Measurements from ENCODE around the gene DGKZ.

Gene DGKZ

GRCh38 chr11:46345881-46346484 lies 1.3 kb upstream of the DGKZ start:
- TF ChIP-seq CTCF (conservative IDR thresholded peaks at IDR 0.05; ENCODE audit: low read length) = no peak
- no peak for DNase-seq (ENCODE audit: low read depth)
- H3K4me3 ChIP-seq (ENCODE audit: low read length) = no peak overlapping the region

GRCh38 chr11:46347637-46348311 lies 511 bp downstream of the DGKZ start:
- no peak for DNase-seq (ENCODE audit: low read depth)
- peak overlapping the region; percentile 83 for H3K4me3 ChIP-seq (ENCODE audit: low read length)
- no peak for TF ChIP-seq CTCF (conservative IDR thresholded peaks at IDR 0.05; ENCODE audit: low read length)

DNA sequence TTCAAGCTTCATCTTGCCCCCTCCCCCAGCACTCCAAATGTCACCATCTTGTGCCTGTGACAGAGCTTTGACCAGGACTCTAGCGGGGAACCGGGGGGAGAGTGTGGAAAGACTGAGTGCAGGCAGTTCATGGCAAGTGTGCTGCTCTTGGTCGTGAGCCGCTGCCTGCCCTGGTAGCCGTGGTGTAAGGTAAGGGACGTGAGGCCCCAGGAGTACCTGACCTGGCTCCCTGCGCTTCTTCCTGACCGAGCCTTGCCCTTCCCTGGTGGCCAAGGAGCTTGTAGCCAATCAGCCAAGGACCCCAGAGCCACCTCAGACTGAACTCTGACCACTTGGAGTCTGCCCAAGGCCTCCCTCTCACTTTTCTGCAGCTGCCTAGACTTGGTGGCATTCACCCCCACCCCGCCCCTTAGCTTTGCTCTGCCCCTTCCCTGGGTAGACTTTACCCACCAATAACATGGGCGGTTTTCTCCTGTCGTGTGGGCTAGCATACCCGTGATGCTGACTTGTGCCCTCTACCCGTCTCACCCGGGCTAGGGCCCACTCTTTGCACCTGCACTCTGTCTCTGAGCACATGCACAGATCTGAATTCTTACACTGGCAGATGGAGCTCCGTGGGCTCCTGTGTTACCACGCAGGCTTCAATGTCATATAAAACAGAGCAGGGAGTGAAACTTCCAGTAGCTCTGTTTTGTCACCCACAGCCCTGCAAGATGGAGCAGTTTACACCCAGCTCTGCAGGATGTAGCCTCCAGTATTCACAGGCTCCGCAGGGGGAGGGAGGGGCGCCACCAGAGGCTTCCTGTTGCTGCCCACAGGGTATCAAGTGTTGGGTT lies 1.5 kb downstream of the DGKZ start:
- H3K4me3 ChIP-seq (ENCODE audit: low read length) = peak overlapping the region; percentile 83
- TF ChIP-seq CTCF (conservative IDR thresholded peaks at IDR 0.05; ENCODE audit: low read length) = no peak
- no peak for DNase-seq (ENCODE audit: low read depth)

GRCh38 chr11:46350695-46351094 lies 3.4 kb downstream of the DGKZ start:
- H3K4me3 ChIP-seq (ENCODE audit: low read length) = no peak overlapping the region
- no peak for DNase-seq (ENCODE audit: low read depth)
- TF ChIP-seq CTCF (conservative IDR thresholded peaks at IDR 0.05; ENCODE audit: low read length) = no peak

DNA sequence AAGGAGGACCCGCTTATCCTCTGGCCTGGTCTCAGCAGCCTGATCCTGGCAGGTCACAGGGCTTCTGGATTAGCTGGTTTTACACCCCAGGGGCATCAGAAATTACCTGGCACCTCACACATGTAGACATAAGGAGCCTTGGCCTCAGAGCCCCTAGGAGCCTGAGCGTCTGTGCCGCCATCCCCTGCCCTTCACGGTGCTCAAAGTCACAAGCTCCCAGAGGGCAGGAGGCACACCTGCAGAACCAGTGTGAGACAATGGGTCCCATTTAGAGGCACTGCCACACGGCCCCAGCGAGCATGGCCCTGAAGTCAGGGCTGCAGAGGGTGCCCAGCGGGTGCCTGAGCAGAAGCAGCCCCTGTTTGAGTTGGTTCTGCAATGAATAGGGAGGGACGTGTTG lies 3.9 kb downstream of the DGKZ start:
- no peak overlapping the region for H3K4me3 ChIP-seq (ENCODE audit: low read length)
- DNase-seq (ENCODE audit: low read depth) = no peak
- TF ChIP-seq CTCF (conservative IDR thresholded peaks at IDR 0.05; ENCODE audit: low read length) = no peak

DNA sequence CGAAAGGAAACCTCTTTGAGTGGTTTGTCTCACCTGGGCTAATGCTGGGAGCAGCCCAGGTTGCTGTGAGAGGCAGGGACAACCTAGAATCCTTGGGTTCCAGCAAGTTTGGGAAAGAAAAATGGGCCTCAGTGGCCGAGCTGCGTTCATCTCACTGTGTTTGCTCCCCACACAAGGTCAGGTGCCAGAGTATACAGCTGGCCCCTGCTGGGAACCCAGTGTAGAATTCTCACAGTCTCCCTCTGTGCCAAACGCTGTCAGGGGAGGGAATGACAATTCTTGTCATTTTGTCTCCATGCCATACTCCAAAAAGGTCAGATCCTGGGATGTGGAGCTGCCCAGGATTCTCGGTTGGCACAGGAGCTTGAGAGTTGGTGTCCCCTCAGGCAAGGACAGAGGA lies 4.3 kb downstream of the DGKZ start:
- TF ChIP-seq CTCF (conservative IDR thresholded peaks at IDR 0.05; ENCODE audit: low read length) = no peak
- H3K4me3 ChIP-seq (ENCODE audit: low read length) = no peak overlapping the region
- DNase-seq (ENCODE audit: low read depth) = no peak

Measured in AG10803 (cell line).